Dermis microvascular lymphatic vessel endothelial cell (primary cell): ENCODE measurements around the gene FASTKD3. TPM values are rescaled to one million over a fixed set of nuclear protein-coding genes. Genes with fewer than 3 reads are reported as not detected.

ENCODE experiments used
- total RNA-seq: library from RNA; depleted of rRNA; stranded (reverse); fragments of >200 nt; gene quantifications from 2 replicates; pipeline ENCODE4 v1.2.1, GENCODE V29; 2014

FASTKD3 gene
- total RNA-seq, 1 donor from 2014 or later: 7.8 TPM

Other genes starting within 250 kb of the FASTKD3 start
- gene CFAP90, start 17.9 kb downstream of the FASTKD3 start, total RNA-seq: not detected in 2 replicates
- 17.1 and 19.8 TPM in 2 replicates for gene MTRR, start 117 bp upstream of the FASTKD3 start, total RNA-seq